Glutamatergic neuron (in vitro differentiated cells): Measurements from ENCODE around the gene MAML2. TPM values are rescaled to one million over a fixed set of nuclear protein-coding genes. Genes with fewer than 3 reads are reported as not detected.

ENCODE experiments used
- DNase-seq: peaks from one replicate; pipeline ENCODE4 v3.0.0; 2022
- H3K27ac Mint-ChIP-seq: one replicate; pipeline ENCODE4 v1.8.0; 2020; ENCODE audit warnings: mild to moderate bottlenecking, mixed read lengths, inconsistent platforms; ENCODE audit not compliant: unreplicated experiment
- H3K27me3 Mint-ChIP-seq: one replicate; pipeline ENCODE4 v1.8.0; 2020; ENCODE audit warnings: mild to moderate bottlenecking, moderate library complexity, mixed read lengths, inconsistent platforms; ENCODE audit not compliant: unreplicated experiment
- H3K36me3 Mint-ChIP-seq: one replicate; pipeline ENCODE4 v1.8.0; 2020; ENCODE audit warnings: mild to moderate bottlenecking, mixed read lengths, inconsistent platforms; ENCODE audit not compliant: unreplicated experiment
- H3K4me1 Mint-ChIP-seq: one replicate; pipeline ENCODE4 v1.8.0; 2020; ENCODE audit warnings: mild to moderate bottlenecking, low read depth, mixed read lengths, inconsistent platforms; ENCODE audit not compliant: unreplicated experiment
- H3K4me3 Mint-ChIP-seq: one replicate; pipeline ENCODE4 v1.8.0; 2020; ENCODE audit warnings: mild to moderate bottlenecking, mixed read lengths, inconsistent platforms; ENCODE audit not compliant: unreplicated experiment
- H3K9me3 Mint-ChIP-seq: one replicate; pipeline ENCODE4 v1.8.0; 2020; ENCODE audit warnings: mild to moderate bottlenecking, moderate library complexity, mixed read lengths, inconsistent platforms; ENCODE audit not compliant: unreplicated experiment
- CTCF ChIP-seq: fragments of 200-600 bp; sonication (generic); IDR thresholded peaks from one replicate; pipeline ENCODE4 v1.5.0; 2021; ENCODE audit not compliant: partially characterized antibody, unreplicated experiment
- total RNA-seq: library from RNA; stranded (reverse); fragmentation: NEBNext Ultra II Directional; extraction: Animal tissue kit (Norgen Biotek cat#: 25700); gene quantifications from one replicate; pipeline ENCODE4 v1.2.1, GENCODE V29; 2021; ENCODE audit not compliant: unreplicated experiment

MAML2 gene
- total RNA-seq, 1 donor from 2014 or later: 2.1 TPM

- Mint-ChIP-seq H3K4me3 (no peak overlapping the region), H3K9me3 (no peaks in the 10 kb centered on the region), H3K36me3 (no peaks in the 10 kb centered on the region), H3K27me3 (no peaks in the 10 kb centered on the region), H3K27ac (no peak overlapping the region), H3K4me1 (no peaks in the 10 kb centered on the region)
- no peak for DNase-seq
- TF ChIP-seq CTCF: no peak
Observed at GRCh38 chr11:96149743-96150555, 193.0 kb downstream of the MAML2 start.

GRCh38 chr11:96147906-96148486 lies 195.0 kb downstream of the MAML2 start:
- no peak for DNase-seq
- no peaks in the 10 kb centered on the region for H3K27me3 Mint-ChIP-seq
- no peaks in the 10 kb centered on the region for H3K36me3 Mint-ChIP-seq
- H3K27ac Mint-ChIP-seq: no peak overlapping the region
- no peaks in the 10 kb centered on the region for H3K4me1 Mint-ChIP-seq
- H3K9me3 Mint-ChIP-seq: no peaks in the 10 kb centered on the region
- no peak for TF ChIP-seq CTCF
- no peak overlapping the region for H3K4me3 Mint-ChIP-seq

GRCh38 chr11:96147186-96147585 lies 195.8 kb downstream of the MAML2 start:
- H3K27ac Mint-ChIP-seq: no peak overlapping the region
- no peak for DNase-seq
- no peaks in the 10 kb centered on the region for H3K36me3 Mint-ChIP-seq
- no peak overlapping the region for H3K4me3 Mint-ChIP-seq
- no peaks in the 10 kb centered on the region for H3K9me3 Mint-ChIP-seq
- TF ChIP-seq CTCF: no peak
- no peaks in the 10 kb centered on the region for H3K4me1 Mint-ChIP-seq
- H3K27me3 Mint-ChIP-seq: no peaks in the 10 kb centered on the region

- H3K4me1 Mint-ChIP-seq: no peaks in the 10 kb centered on the region
- no peaks in the 10 kb centered on the region for H3K36me3 Mint-ChIP-seq
- no peaks in the 10 kb centered on the region for H3K27me3 Mint-ChIP-seq
- DNase-seq: no peak
- H3K9me3 Mint-ChIP-seq: no peaks in the 10 kb centered on the region
- H3K4me3 Mint-ChIP-seq: no peak overlapping the region
- no peak overlapping the region for H3K27ac Mint-ChIP-seq
- no peak for TF ChIP-seq CTCF
Observed at GRCh38 chr11:96146765-96147164, 196.2 kb downstream of the MAML2 start.

- Mint-ChIP-seq H3K27me3 (no peaks in the 10 kb centered on the region), H3K36me3 (no peaks in the 10 kb centered on the region), H3K27ac (no peak overlapping the region), H3K4me1 (no peaks in the 10 kb centered on the region), H3K4me3 (no peak overlapping the region), H3K9me3 (no peaks in the 10 kb centered on the region)
- no peak for TF ChIP-seq CTCF
- DNase-seq: no peak
Observed at GRCh38 chr11:96145163-96145585, 197.8 kb downstream of the MAML2 start.
